Neural cell (in vitro differentiated cells): ENCODE results near the gene TTC31.

ENCODE experiments used
- EZH2 ChIP-seq: fragments of 200-600, 300-800 bp; shearing (Covaris generic), sonication (generic); IDR thresholded peaks from 2 replicates; pipeline ENCODE4 v1.6.1; 2014; ENCODE audit warnings: antibody characterized with exemption, low read length, borderline replicate concordance, mild to moderate bottlenecking; ENCODE audit not compliant: insufficient read depth, poor library complexity, severe bottlenecking
- SMC3 ChIP-seq: fragments of 450-650 bp; conservative IDR thresholded peaks from 2 replicates; pipeline ENCODE4 v1.6.1; 2014; ENCODE audit warnings: antibody characterized with exemption, mild to moderate bottlenecking, moderate library complexity; ENCODE audit not compliant: poor library complexity
- TF ChIP-seq, protein P1 (sequence below): fragments of 450-650 bp; IDR thresholded peaks from 2 replicates; pipeline ENCODE4 v1.5.1; 2014; ENCODE audit warnings: antibody characterized with exemption, mild to moderate bottlenecking, moderate library complexity; ENCODE audit not compliant: poor library complexity, severe bottlenecking

DNA sequence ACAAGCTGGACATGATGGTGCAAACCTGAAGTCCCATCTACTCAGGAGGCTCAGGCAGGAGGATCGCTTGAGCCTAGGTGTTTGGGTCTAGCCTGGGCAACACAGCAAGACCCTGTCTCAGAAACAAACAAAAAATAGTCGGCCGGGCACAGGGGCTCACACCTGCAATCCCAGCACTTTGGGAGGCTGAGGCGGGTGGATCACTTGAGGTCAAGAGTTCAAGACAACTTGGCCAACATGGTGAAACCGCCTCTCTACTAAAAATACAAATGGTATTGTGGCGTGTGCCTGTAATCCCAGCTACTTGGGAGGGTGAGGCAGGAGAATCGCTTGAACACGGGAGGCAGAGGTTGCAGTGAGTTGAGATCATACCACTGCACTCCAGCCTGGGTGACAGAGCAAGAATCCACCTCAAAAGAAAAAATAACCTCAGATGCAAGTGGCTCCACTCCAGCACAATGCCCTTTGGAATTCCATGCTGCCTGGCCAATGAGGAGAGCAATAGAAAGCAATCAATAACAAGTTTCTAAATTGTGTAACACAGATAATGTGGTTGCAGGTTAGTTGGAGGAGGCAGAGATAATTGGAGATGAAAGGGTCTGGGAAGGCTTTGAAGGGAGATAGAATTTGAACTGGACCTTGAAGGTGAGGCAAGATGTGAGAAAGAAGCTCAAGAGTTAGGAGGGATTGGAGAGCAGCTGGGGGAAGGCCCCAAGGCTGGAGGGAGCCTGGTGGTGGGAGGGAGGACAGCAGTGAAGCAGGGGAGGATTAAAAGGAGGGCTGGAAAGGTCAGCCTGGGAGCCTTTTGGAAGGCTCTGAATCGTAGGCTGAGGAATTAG is 6.0 kb downstream of the TTC31 start:
- TF ChIP-seq, protein P1, sequence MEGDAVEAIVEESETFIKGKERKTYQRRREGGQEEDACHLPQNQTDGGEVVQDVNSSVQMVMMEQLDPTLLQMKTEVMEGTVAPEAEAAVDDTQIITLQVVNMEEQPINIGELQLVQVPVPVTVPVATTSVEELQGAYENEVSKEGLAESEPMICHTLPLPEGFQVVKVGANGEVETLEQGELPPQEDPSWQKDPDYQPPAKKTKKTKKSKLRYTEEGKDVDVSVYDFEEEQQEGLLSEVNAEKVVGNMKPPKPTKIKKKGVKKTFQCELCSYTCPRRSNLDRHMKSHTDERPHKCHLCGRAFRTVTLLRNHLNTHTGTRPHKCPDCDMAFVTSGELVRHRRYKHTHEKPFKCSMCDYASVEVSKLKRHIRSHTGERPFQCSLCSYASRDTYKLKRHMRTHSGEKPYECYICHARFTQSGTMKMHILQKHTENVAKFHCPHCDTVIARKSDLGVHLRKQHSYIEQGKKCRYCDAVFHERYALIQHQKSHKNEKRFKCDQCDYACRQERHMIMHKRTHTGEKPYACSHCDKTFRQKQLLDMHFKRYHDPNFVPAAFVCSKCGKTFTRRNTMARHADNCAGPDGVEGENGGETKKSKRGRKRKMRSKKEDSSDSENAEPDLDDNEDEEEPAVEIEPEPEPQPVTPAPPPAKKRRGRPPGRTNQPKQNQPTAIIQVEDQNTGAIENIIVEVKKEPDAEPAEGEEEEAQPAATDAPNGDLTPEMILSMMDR: no peak
- TF ChIP-seq SMC3 (no peak), EZH2 (no peak)
